ENCODE data around the gene PRM1.

- no peak for TF ChIP-seq SIN3A (IDR thresholded peaks at IDR 0.05; ENCODE audit: borderline replicate concordance, insufficient read depth, low read length)
- no peak for TF ChIP-seq REST (IDR thresholded peaks at IDR 0.05; ENCODE audit: insufficient read depth in 1 of 2, low read depth in 2 of 2, low read length in 2 of 2)
These were observed 17.4 kb downstream of the PRM1 start for GRCh38 chr16:11263737-11264136.
